ENCODE results near the gene FCER2. TPM values are rescaled to one million over a fixed set of nuclear protein-coding genes. Genes with fewer than 3 reads are reported as not detected.

FCER2 gene
- total RNA-seq, 4 donors from 2014 or later: 0.49 to 0.88 (median 0.68) TPM; not detected in 1

DNA sequence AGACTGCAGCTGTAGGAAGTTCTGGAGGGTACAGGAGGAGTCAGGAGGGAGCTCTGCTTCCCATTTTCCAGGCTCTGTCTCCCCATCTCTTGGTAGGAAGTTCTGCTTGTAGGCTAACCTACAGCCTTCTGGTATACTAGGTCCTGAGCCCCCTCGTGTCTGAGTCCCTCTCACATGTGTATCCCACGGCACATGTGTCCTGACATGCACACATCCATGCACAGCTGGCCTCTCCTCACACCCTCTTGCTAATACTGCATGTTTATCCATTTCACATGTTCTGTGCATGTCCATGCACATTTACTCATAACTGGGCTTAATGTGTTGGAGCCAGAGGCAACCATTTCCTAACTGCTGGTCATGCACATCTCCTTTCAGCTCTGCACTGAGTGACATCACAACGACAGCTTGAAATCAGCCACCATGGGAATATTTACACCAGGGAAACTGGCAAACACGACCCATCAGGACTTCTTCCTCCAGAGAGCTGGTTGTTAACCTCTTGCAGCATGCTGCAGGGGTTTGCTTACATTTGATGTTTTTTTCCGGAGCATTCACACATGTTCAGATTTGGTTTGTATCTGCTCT is 42.4 kb upstream of the FCER2 start:
- no peak for TF ChIP-seq CTCF (IDR thresholded peaks at IDR 0.05; ENCODE audit: low read depth)

DNA sequence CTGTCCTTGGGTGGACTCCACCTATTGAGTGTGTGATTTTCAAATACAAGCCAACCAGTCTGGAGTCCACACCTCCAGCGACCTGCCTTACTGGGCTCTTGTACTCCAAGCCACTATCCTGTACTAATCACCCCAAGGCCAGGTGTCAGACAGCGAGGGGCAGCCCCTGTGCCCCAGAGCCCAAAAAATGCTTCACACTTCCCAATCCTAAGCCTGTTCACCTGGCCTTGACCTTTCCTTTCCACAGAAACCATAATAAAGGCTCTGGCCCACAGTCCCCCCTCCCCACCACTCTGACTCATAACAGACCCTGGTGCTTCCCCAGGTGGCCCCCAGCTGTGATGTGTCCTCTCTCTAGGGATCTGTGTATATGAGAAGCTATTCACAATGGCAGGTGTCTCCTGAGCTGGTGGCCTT is 41.5 kb upstream of the FCER2 start:
- no peak for TF ChIP-seq CTCF (IDR thresholded peaks at IDR 0.05; ENCODE audit: low read depth)

GRCh38 chr19:7742991-7743390 is 41.1 kb upstream of the FCER2 start:
- TF ChIP-seq CTCF (IDR thresholded peaks at IDR 0.05; ENCODE audit: low read depth): no peak

DNA sequence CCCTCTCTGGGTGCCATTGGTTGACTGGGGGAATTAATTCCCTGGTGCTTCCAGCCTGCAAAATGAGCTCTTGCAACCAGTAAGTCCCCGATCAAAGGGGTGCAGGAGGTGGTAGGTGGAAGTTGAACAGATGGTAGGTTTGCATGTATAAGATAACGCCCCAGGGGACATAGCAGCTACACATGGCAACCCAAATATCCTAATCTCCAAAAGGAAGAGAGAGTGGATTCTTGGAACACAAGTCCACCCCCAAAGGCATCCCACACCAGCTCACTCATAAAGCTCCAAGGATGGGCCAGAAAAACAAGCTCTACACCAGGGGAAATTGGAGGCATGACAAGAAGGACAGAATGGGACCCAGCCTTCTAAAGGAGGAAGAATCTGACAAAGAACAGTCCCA is 40.6 kb upstream of the FCER2 start:
- no peak for TF ChIP-seq CTCF (IDR thresholded peaks at IDR 0.05; ENCODE audit: low read depth)

DNA sequence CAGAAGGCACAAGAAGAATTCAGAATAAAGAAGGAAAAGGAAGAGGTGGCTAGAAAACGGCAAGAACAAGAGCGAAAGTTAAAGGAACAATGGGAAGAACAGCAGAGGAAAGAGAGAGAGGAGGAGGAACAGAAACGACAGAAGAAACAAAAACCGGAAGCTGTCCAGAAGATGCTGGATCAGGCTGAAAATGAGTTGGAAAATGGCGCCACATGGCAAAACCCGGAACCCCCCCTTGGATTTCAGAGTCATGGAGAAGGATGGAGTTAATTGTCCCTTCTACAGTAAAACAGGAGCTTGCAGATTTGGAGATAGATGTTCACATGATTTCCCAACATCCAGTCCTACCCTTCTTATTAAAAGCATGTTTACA is 38.7 kb upstream of the FCER2 start:
- no peak for TF ChIP-seq CTCF (IDR thresholded peaks at IDR 0.05; ENCODE audit: low read depth)

GRCh38 chr19:7739801-7740681 is 38.1 kb upstream of the FCER2 start:
- no peak for TF ChIP-seq CTCF (IDR thresholded peaks at IDR 0.05; ENCODE audit: low read depth)

GRCh38 chr19:7739211-7739755 is 37.4 kb upstream of the FCER2 start:
- no peak for TF ChIP-seq CTCF (IDR thresholded peaks at IDR 0.05; ENCODE audit: low read depth)

Measured in subcutaneous adipose tissue (tissue), 4 donors.